Retina (tissue), 1 donor: ENCODE data around the gene PVRIG.
"Not testable (repeated sequence)": the region's sequence is repeated elsewhere in the genome, so short reads cannot be mapped to it uniquely, and the experiment has no call there.

Experiments used
- DNase-seq: peaks from one replicate; pipeline ENCODE4 v3.0.0-alpha.2; 2016

PVRIG gene

GRCh38 chr7:100243385-100243784 is 23.6 kb downstream of the PVRIG start:
- DNase-seq: not testable (repeated sequence)

GRCh38 chr7:100244988-100245605 is 25.3 kb downstream of the PVRIG start:
- DNase-seq: not testable (repeated sequence)

- DNase-seq: not testable (repeated sequence)
Observed at GRCh38 chr7:100246121-100246864, 26.5 kb downstream of the PVRIG start.

- not testable (repeated sequence) for DNase-seq
Observed at GRCh38 chr7:100246865-100247137, 27.1 kb downstream of the PVRIG start.

- DNase-seq: no peak
Observed at GRCh38 chr7:100247152-100247757, 27.5 kb downstream of the PVRIG start.

- no peak for DNase-seq
Observed at GRCh38 chr7:100248483-100248882, 28.7 kb downstream of the PVRIG start.

- no peak for DNase-seq
Observed at GRCh38 chr7:100257017-100257416, 37.3 kb downstream of the PVRIG start.

- DNase-seq: not testable (repeated sequence)
Observed at GRCh38 chr7:100259984-100260383, 40.2 kb downstream of the PVRIG start.

- not testable (repeated sequence) for DNase-seq
Observed at GRCh38 chr7:100262896-100263295, 43.1 kb downstream of the PVRIG start.

- DNase-seq: not testable (repeated sequence)
Observed at GRCh38 chr7:100264223-100264622, 44.5 kb downstream of the PVRIG start.

- not testable (repeated sequence) for DNase-seq
Observed at GRCh38 chr7:100264669-100265165, 45.0 kb downstream of the PVRIG start.

GRCh38 chr7:100265851-100266250 is 46.1 kb downstream of the PVRIG start:
- not testable (repeated sequence) for DNase-seq

GRCh38 chr7:100266576-100267354 is 47.0 kb downstream of the PVRIG start:
- DNase-seq: no peak

GRCh38 chr7:100267648-100268047 is 47.9 kb downstream of the PVRIG start:
- DNase-seq: no peak

- DNase-seq: not testable (repeated sequence)
Observed at GRCh38 chr7:100268882-100269281, 49.1 kb downstream of the PVRIG start.

- peak; percentile 17 for DNase-seq
Observed at GRCh38 chr7:100269306-100270045, 49.7 kb downstream of the PVRIG start.

GRCh38 chr7:100270046-100270918 is 50.5 kb downstream of the PVRIG start:
- peak; percentile 28 for DNase-seq
